Measurements from ENCODE around the gene DPYSL3.

GRCh38 chr5:147393874-147394672, 115.8 kb downstream of the DPYSL3 start:
- TF ChIP-seq, protein P1, sequence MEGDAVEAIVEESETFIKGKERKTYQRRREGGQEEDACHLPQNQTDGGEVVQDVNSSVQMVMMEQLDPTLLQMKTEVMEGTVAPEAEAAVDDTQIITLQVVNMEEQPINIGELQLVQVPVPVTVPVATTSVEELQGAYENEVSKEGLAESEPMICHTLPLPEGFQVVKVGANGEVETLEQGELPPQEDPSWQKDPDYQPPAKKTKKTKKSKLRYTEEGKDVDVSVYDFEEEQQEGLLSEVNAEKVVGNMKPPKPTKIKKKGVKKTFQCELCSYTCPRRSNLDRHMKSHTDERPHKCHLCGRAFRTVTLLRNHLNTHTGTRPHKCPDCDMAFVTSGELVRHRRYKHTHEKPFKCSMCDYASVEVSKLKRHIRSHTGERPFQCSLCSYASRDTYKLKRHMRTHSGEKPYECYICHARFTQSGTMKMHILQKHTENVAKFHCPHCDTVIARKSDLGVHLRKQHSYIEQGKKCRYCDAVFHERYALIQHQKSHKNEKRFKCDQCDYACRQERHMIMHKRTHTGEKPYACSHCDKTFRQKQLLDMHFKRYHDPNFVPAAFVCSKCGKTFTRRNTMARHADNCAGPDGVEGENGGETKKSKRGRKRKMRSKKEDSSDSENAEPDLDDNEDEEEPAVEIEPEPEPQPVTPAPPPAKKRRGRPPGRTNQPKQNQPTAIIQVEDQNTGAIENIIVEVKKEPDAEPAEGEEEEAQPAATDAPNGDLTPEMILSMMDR (IDR thresholded peaks at IDR 0.05) = no peak
- no peak for TF ChIP-seq POLR2A (IDR thresholded peaks at IDR 0.05)
